NCI-H2196 (cell line): ENCODE measurements around the gene TNFRSF1A.
"Not testable (repeated sequence)": the region's sequence is repeated elsewhere in the genome, so short reads cannot be mapped to it uniquely, and the experiment has no call there.

Source experiments
- DNase-seq: peaks from one replicate; lab custom pipeline; 2025; ENCODE audit not compliant: unreplicated experiment; lab: John Stamatoyannopoulos, UW

TNFRSF1A gene

GRCh38 chr12:6358881-6359280, 17.0 kb upstream of the TNFRSF1A start:
- DNase-seq, result no peak

GRCh38 chr12:6356374-6356820, 14.5 kb upstream of the TNFRSF1A start:
- DNase-seq, result no peak

- DNase-seq, result no peak
Observed at GRCh38 chr12:6355491-6356373, 13.9 kb upstream of the TNFRSF1A start.

- DNase-seq, result no peak
Observed at GRCh38 chr12:6354495-6355393, 12.9 kb upstream of the TNFRSF1A start.

GRCh38 chr12:6352193-6353173, 10.6 kb upstream of the TNFRSF1A start:
- DNase-seq, result no peak

GRCh38 chr12:6351622-6352021, 9.7 kb upstream of the TNFRSF1A start:
- DNase-seq, result no peak

GRCh38 chr12:6347367-6348338, 5.8 kb upstream of the TNFRSF1A start:
- DNase-seq, result no peak

GRCh38 chr12:6346942-6347341, 5.1 kb upstream of the TNFRSF1A start:
- DNase-seq, result no peak

GRCh38 chr12:6346235-6346832, 4.5 kb upstream of the TNFRSF1A start:
- DNase-seq, result no peak

GRCh38 chr12:6345319-6346091, 3.6 kb upstream of the TNFRSF1A start:
- DNase-seq, result no peak

GRCh38 chr12:6344101-6344660, 2.3 kb upstream of the TNFRSF1A start:
- DNase-seq, result not testable (repeated sequence)

- no peak for DNase-seq
Observed at GRCh38 chr12:6343518-6343917, 1.6 kb upstream of the TNFRSF1A start.

- DNase-seq, result no peak
Observed at GRCh38 chr12:6342140-6342889, 439 bp upstream of the TNFRSF1A start.

- DNase-seq, result no peak
Observed at GRCh38 chr12:6340745-6341416, 995 bp downstream of the TNFRSF1A start.

GRCh38 chr12:6340032-6340638, 1.7 kb downstream of the TNFRSF1A start:
- no peak for DNase-seq

- no peak for DNase-seq
Observed at GRCh38 chr12:6338955-6339354, 2.9 kb downstream of the TNFRSF1A start.
